ENCODE results near the gene CDH20. TPM values are rescaled to one million over a fixed set of nuclear protein-coding genes. Genes with fewer than 3 reads are reported as not detected.

CDH20 gene
- total RNA-seq, 4 donors from 2014 or later, result 1.4 to 17.7 (median 5.1) TPM; not detected in 1

DNA sequence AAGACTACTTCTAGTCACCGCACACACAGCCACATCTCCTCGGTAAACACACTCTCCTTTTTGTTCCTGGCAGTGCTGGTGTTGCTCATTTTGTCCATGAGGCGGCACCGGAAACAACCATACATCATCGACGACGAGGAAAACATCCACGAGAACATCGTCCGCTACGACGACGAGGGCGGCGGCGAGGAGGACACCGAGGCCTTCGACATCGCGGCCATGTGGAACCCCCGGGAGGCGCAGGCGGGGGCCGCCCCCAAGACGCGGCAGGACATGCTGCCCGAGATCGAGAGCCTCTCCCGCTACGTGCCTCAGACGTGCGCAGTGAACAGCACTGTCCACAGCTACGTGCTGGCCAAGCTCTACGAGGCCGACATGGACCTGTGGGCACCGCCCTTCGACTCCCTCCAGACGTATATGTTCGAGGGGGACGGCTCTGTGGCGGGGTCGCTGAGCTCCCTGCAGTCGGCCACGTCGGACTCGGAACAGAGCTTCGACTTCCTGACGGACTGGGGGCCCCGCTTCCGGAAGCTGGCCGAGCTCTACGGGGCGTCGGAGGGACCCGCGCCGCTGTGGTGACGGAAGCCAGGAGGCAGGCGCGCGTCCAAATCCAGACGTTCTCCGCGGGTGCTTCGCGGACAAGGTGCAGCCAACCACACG is 221.0 kb downstream of the CDH20 start:
- TF ChIP-seq CTCF (IDR thresholded peaks at IDR 0.05; ENCODE audit: low read depth), result no peak

DNA sequence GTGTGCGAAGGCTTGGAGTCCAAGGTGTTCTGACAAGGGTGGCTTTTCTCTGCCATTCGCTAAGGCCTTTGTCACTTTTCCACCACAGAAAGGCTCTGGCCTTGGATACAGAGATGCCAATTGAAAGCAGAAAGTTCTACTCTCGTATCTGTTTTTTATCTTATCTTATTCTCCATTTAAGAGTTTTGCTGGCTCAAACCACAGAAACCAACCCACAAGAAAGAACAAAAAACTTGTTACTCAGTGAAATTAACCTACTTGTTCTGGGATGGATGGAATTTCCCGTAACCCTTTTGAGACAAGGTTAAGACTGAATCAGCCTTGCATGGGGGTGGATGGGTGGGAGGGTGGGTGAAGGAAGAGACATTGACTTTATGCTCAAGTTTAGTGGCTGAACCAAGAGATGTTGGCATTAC is 221.7 kb downstream of the CDH20 start:
- no peak for TF ChIP-seq CTCF (IDR thresholded peaks at IDR 0.05; ENCODE audit: low read depth)

DNA sequence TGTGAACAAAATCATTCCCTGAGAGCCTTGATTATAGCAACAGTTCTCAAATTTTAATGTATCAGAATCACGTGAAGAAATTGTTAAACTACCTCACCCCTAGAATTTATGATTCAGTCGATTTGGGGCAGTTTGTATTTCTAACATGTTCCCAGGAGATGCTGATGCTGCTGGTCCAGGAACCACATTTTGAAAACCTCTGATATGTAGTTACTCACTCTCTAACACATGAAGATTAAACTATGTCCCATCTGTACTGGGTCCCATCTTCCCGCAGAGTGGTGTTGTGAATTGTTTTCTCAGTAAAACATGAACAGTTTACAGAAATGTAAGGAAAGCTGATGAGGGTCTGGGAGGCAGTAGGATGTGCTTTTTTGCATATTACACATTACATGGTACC is 223.1 kb downstream of the CDH20 start:
- no peak for TF ChIP-seq CTCF (IDR thresholded peaks at IDR 0.05; ENCODE audit: low read depth)

- no peak for TF ChIP-seq CTCF (IDR thresholded peaks at IDR 0.05; ENCODE audit: low read depth)
These were observed 223.6 kb downstream of the CDH20 start for GRCh38 chr18:61556862-61557261.

GRCh38 chr18:61569176-61569892 is 236.1 kb downstream of the CDH20 start:
- no peak for TF ChIP-seq CTCF (IDR thresholded peaks at IDR 0.05; ENCODE audit: low read depth)

DNA sequence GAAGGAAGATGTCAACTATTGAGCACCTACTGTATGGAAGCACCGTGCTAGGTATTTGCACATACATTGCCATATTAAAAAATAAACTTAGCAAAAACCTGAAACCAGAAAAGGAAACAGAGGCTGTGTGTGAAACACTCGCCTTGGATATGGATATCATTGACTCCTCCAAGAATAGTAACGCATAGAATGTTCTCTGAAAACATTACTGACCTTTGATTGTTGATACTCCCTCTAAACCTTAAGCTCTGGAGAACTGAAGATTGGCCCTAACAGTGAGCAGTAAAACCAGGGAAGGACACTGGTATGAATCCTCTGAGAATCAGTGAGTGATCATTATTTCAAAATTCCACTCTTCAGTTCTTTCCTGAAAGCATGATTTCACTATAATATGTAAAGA is 236.8 kb downstream of the CDH20 start:
- TF ChIP-seq CTCF (IDR thresholded peaks at IDR 0.05; ENCODE audit: low read depth), result no peak

GRCh38 chr18:61572084-61572655 is 238.9 kb downstream of the CDH20 start:
- TF ChIP-seq CTCF (IDR thresholded peaks at IDR 0.05; ENCODE audit: low read depth), result no peak

Data from subcutaneous adipose tissue (tissue), 4 donors.